HG02610 (cell line): ENCODE results near the gene HDC.
A peak's percentile ranks its signal among the peaks of the same experiment; 100 is the strongest.

Experiments used
- ATAC-seq: cut with Tn5 transposase; IDR thresholded peaks from one replicate; pipeline ENCODE4 v1.9.1; 2021; ENCODE audit warnings: mild to moderate bottlenecking, moderate library complexity; ENCODE audit not compliant: unreplicated experiment

HDC gene

GRCh38 chr15:50265620-50266019, at the start of gene HDC:
Gene HDC (minus strand): TSS chr15:50265726. CDS start chr15:50265623, 103 bp downstream.
- ATAC-seq = no peak

- ATAC-seq = peak; percentile 41
Measured at GRCh38 chr15:50312636-50313035, 47.1 kb upstream of the HDC start.

- ATAC-seq = no peak
Measured at GRCh38 chr15:50307799-50308198, 42.3 kb upstream of the HDC start.

DNA sequence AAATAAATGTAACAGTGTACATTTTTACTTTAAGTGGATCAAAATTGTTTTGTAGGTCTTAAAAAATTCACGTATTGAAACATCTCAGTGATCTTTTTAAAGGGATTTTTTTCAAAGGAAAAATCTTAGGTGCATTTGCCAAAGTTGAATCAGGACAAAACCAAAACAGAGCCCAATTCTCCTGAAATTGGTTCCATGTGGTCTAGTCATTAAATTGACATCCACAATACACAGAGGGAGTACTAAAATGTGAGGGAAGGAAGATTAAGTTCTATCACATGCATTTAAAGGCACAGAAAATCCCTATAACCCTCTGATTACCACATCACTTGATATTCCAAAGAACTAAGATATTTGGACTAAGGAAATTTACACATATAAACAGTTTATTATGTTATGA, 39.3 kb upstream of the HDC start:
- ATAC-seq = no peak

DNA sequence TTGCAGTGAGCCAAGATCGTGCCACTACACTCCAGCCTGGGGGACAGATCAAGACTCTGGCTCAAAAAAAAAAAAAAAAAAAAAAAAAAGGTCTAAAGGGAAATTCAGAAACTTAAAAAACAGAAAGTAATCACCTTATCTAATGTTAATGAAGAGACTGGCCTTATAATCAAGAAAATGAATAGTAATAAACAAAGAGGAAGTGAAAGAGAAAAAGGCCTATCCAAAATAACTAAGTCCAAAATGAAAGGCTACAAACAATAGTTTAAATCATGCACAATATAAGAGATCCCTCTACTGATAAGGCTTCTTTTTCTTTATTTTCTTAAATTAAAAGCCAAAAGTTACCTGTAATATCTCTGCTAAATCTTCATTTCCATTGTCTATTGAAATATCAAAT, 37.1 kb upstream of the HDC start:
- ATAC-seq = no peak

DNA sequence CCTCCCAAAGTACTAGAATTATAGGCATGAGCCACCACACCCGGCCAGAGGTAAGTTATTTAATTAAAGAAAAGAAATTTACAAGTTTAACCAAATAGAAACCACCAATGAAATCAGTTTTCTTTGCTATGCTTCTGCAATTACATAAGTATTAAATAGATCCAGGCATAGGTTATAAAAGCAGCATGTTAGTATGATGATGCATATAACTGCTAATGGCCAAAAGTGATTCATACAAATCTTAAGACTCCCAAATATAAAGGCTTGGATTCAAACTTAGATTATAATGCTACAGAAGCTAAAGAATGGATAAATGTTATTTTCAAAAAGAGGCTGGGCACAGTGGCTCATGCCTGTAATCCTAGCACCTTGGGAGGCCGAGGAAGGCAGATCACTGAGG, 32.8 kb upstream of the HDC start:
- ATAC-seq = no peak

DNA sequence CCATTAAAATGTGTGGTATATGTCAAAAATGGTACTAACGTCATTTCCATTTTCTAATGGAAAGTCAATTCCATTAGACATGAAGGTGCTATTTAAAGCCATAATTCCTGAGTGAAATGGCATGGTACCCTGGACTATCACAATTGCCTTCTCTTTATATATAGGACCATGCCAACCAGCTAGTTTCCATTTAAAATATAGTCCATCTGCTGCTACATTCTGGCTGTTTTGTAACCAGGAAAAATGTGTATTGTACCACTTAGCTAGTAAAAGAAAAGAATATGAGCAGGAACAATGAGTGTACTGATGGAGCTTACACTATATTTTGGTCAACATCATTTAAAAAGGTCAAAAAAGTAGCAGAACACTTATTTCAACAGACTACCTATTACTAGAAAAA, 30.4 kb upstream of the HDC start:
- no peak for ATAC-seq

DNA sequence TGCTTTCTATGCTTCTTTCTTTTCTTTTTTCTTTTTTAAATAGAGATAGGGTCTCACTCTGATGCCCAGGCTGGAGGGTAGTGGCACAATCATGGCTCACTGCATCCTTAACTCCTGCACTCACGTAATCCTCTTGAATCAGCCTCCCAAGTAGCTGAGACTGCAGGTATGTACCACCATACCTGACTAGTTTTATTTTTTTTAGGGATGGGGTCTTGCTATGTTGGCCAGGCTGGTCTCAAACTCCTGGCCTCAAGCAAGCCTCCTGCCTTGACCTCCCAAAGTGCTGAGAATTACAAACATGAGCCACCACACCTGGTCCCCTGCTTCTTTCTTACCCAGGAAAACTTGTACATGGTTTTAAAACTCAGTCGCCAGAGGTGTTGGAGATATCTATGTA, 24.2 kb upstream of the HDC start:
- ATAC-seq = no peak

DNA sequence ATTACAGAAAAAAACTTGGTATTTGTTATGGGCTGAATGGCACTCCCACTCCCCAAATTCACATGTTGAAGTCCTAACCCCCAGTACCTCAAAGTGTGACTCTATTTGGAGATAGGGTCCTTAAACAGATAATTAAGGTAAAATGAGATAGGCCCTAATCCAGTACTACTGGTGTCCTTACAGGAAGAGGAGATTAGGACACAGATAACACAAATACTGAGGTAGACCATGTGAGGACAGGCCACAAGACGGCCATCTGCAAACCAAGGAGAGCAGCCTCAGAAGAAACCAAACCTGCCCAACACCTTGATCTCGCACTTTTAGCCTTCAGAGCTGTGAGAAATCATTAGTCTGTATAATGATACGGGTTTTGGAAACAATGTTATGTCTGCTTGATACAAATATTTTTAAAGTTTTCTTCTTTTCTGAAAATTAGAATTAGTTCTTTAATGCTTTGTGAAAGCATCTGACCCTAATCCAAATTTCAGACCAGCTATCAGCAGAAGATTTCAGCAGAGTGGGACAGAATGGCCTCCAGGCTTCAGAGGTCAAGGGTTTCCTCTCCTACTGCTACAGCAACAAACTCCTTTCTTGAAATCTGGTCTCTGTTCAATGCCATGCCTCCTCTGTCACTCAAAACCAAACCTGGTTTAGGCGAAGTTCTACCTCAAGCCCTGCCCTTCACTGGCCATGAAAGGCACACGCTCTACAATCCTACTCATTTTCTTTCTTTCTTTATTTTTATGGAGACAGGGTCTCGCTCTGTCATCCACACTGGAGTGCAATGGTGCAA, 22.0 kb upstream of the HDC start:
- ATAC-seq = no peak

- ATAC-seq = no peak
Measured at GRCh38 chr15:50281427-50281826, 15.9 kb upstream of the HDC start.

DNA sequence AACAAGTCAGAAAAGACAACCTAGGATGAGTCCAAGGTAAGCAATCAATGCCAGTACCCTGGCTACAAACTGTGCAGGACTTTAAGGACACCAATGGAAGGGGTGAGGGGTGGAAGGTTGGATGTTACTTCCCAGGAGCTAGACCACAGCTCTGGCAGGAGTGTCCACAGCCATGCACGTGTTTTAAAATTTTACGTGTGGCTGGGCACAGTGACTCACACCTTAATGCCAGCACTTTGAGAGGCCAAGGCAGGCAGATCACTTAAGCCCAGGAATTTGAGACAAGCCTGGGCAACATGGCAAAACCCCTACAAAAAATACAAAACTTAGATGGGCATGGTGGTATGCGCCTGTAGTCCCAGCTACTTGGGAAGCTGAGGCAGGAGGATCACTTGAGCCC, 14.7 kb upstream of the HDC start:
- no peak for ATAC-seq

DNA sequence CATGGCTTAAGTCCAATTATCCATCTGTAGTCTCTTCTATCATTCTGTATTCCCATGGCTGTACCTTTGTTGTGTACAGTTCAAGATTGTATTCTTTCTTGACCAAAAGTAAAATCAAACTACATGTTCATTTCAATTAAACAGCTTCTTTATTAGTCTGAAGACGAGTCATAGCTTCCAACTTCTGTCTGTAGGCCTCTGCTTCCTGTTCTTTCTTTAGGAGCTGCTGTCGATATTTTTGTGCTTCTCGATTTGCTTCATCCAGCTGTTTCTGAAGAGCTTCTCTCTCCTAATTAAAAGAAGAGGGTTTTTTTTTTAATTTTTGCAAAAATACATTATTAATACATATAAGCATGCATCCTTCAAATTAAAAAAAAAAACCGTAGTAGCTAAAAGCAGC, 13.0 kb upstream of the HDC start:
- ATAC-seq = no peak

- no peak for ATAC-seq
Measured at GRCh38 chr15:50277370-50277769, 11.8 kb upstream of the HDC start.

DNA sequence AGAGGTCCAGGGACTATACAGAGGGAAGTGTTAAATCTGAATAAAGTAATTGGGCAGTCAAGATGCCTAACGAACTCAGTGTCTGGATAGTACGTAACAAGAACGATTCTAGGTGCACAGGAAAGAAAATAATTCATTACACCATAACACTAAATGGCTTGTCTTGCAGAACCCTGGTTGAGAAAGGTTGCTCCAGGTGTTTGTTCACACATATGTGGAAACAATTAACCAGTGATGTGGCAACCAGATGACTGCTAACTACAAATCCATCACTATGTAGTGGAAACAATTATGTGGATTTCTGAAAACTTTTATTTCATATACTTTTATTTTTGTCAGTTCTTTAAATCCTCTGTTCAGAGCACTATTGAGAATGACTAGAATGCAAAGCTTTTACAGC, 10.4 kb upstream of the HDC start:
- no peak for ATAC-seq

GRCh38 chr15:50275091-50275490, 9.6 kb upstream of the HDC start:
- no peak for ATAC-seq

DNA sequence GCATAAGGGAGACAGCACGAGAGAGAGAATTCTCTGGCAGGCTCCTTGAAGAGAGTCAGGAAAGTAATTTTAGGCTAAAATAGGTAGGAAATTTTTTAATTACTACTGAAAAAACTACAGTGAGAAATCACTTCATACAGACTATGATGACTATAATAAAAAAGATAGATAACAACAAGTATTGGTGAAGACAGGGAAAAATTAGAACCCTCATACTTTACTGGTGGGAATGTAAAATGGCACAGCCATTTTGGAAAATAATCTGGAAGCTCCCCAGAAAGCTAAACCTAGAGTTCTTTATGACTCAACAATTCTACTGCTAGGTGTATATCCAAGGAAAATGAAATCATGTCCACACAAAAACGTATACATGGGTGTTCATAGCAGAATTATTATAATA, 2.1 kb upstream of the HDC start:
- ATAC-seq = no peak

DNA sequence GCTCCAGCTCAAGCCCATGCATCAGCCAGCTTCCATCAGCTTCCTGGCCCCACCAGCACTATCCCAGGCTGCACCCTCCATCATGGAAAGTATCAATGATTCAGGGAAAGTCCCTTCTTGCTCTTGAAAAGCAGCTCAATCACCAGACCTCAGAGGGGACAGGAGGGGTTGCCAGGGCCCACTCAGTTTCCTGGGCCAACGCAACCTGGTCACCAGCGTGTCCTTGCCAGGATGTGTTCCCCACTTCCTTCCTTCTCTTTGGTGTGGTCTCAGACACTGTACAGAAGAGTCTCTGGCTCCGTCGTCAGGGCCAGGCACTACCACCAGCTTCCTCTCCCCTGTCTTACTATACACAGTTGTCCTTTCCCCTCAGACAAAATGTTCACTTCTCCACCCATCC, 3.0 kb downstream of the HDC start:
- ATAC-seq = no peak

GRCh38 chr15:50261981-50262380, 3.5 kb downstream of the HDC start:
- no peak for ATAC-seq

- ATAC-seq = peak; percentile 66
Measured at GRCh38 chr15:50260969-50261496, 4.5 kb downstream of the HDC start.

DNA sequence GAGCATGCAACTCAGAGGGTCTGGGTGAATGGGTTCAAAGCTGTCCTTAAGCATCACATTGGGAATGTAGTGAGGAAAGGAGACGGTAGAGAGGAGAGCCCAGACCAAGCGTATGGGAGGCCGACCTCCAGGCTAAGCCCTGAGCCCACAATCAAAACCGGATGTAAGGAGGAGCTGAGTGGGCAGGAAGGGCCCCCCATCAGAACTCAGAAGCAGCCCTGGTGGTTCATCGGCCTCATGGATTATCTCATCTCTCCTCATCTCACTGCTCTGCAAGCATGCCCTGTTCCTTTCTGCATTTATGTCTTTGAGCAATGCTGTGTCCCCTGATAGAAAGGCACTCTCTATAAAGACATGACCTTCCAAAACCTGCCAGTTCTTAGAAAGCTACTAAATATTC, 6.2 kb downstream of the HDC start:
- no peak for ATAC-seq

GRCh38 chr15:50257924-50258323, 7.6 kb downstream of the HDC start:
- ATAC-seq = no peak

DNA sequence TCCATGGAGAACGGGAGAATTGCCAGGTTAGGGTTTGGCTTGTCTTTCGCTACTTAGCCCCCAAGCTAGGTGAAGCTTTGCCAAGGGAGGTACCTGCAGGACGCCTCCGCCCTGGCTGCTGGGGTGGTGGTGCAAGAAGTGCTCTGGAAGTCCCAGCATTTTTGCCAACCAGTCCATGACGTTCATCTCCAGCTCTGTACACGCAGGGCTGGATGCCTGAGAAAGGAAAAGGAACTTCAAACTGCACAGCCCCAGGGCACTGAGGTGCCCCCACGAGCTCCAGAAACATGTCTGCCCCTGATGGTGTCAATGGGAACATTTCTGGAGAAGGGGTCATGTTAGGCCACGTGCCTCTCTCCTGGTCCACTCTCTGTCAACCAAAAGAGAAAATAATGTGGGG, 8.2 kb downstream of the HDC start:
- no peak for ATAC-seq
